NCI-H1105 (cell line): ENCODE measurements around the gene GPRIN1.

Experiments
- DNase-seq: peaks from one replicate; lab custom pipeline; 2025; lab: John Stamatoyannopoulos, UW

Gene GPRIN1

DNA sequence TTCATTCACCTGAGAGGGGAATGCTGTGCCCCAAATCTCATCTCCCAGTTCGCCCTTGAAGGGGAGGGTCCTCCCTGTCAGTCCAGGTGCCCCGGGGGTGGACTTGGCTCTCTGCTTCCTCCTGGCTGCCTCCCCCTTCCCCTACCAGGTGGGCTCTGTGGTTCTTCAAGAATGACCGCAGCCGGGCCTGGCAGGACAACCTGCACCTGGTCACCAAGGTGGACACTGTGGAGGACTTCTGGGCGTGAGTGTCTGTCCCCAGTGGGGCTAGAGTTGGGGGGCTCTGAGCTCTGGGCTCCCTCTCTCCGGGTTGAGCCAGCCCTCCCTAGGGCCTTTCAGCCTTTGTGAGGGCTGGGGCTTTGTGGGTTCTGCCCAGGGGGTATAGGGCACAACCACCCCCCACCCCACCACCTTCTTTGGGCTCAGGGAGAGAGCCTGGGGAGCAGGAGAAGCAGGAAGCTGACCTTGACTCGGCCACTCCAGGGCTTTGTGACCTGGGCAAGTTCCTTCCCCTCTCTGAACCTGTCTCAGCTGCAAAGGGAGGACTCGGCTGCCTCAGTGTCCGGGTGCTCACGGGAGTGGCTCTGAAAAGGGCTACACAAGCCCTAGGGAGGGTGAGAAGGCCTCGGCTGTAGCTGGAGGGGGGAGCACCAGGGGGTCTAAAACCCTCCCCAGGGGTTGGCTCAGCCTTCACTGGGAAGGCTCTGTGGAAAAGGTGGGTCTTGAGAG lies 33.7 kb upstream of the GPRIN1 start:
- no peak for DNase-seq

- no peak for DNase-seq
Measured at GRCh38 chr5:176642675-176643490, 32.9 kb upstream of the GPRIN1 start.

DNA sequence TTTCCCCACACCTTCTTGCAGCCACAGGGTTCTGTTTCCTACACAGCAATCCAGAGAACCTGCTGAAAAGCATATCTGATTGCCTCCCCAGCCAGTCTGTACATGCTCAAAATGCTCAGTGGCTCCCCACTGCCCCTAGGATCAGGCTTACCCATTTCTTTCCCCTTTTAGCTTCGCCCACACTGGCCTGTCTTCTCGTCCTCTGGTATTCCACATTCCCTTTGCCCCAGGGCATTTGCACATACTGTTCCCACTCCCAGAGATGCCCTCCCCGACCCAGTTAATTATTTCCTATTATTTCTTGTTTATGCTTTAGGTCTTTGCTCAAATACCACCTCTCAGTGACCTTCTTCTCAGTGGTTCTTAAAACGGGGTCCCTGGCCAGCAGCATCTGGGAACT lies 30.7 kb upstream of the GPRIN1 start:
- no peak for DNase-seq

GRCh38 chr5:176639981-176640380 lies 30.0 kb upstream of the GPRIN1 start:
- DNase-seq, result no peak

DNA sequence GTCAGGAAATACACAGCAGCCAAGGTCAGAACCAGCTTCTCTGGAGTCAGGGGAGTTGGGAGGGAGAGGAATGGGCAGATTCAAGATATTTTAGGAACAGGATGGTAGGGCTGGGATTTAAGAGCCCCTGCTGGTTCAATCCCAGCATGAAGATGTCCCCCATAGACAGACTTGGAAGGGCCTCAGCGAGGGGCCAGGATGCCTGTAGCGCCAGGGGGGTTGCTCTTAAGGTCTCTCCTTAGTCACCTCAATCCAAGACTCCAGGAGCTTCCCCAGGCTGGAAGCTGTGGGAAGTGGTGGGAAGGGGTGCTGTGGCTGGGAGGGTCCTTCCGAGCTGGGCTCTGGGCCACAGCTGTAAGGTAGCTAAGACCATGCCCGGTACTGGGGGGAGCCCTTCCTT lies 29.3 kb upstream of the GPRIN1 start:
- DNase-seq, result no peak

DNA sequence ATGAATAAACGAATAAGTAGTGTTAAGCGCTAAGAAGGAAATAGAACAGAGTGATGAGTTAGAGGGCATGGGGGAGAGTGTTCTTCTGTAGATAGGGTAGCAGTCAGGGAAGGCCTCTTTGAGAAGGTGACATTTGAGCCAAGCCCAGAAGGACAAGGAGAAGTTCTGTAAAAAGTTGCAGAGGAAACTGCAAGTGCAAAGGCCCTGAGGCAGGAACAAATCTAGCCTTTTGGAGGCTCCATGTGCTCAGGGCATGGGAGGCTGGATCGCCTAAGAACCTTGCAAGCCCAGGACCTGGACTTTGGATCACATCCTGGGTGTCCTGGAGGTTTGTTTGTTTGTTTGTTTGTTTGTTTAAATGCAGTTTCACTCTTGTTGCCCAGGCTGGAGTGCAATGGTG lies 28.5 kb upstream of the GPRIN1 start:
- no peak for DNase-seq

DNA sequence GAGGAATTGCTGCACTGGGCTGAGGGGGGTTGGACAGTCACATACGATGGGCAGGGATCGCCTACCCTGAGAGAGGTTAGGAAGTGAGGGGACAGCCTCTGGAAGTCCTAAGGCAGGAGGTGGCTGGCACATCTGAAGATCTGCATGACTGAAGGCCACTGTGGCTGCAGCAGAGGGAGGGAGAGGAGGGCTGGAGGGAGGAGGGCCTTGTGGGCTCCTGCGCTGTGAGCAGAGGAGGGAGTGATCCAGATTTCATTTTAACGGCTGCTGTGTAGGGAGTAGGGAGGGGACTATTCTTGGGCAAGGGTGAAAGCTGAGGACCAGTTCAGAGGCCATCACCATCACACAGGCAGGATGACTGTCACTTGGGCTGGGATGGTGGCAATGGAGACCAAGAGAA lies 27.6 kb upstream of the GPRIN1 start:
- DNase-seq, result no peak

GRCh38 chr5:176636426-176636825 lies 26.5 kb upstream of the GPRIN1 start:
- DNase-seq, result no peak

GRCh38 chr5:176633598-176633997 lies 23.6 kb upstream of the GPRIN1 start:
- DNase-seq, result no peak

GRCh38 chr5:176632745-176633144 lies 22.8 kb upstream of the GPRIN1 start:
- no peak for DNase-seq

DNA sequence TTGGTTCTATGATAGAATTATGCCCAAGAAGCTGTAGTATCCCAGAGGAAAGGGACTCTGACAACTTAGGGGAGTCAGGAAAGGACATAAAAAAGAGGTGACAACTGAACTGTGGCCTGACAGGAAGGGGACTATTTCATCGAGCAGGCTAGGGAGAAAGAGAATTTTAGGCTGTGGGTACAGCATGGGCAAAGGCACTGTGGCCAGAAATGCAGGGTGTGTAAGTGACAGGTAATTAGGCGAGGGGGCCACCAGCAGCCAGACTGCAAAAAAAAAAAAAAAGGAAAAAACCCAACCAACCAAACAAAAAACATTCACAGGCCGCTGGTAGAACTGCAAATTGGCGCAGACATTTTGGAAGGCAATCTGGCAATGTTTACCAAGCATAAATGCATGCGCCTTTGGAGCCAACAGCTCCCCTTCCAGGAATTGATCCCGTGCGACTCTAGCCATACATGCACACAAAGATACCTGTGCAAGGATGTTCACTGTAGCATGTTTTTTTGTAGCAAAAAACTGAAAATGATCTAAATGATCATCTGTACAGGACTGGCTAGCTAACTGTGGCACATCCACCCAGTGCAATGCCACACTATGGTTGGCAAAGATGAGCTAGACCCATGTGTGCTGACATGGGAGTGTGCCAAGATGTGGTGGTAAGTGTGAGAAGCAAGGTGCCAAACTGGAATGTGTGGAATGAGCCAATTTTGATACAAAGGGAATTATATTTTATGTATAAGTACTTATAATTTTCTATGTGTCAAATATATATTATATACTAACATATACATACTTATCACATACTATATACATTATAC lies 21.6 kb upstream of the GPRIN1 start:
- DNase-seq, result no peak

- DNase-seq, result no peak
Measured at GRCh38 chr5:176630681-176631222, 20.8 kb upstream of the GPRIN1 start.

DNA sequence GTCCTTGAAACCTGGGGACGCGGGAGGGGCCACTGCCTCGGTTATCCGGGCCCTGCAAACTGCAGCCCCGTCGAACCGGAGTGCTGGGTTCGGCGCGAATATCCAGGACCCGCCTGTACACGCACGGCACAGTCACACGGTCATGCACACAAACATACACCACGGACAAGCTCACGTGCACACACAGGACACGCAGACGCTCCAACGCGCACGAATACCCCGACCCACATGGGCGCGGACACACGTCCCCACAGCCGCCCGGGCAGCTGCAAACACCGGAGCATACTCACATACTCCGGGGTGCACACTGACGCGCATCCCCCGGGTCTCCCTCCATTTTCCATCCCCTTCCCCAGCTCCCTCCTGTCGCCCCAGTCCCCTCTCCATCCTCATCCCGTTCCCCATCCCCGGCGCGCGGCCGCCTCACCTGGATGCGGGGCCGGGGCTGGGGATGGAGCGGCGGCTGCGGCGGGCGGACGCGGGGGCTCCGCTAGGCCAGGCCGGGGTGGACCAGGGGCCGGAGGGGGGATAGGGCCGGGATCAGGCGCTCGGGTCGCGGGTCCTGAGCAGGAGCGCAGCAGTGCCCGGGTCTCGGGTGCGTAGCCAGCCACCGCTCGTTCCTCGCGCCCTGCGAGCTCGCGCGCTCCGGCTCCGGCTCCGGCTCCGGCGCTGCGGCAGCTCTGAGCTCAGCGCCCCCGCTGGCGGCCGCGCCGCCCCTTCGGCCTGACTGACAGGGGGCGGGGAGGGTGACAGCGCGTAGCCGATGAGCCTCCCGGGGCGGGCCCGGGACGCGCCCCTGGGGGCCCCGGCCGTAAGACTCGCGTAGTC lies 20.1 kb upstream of the GPRIN1 start, which contains the start of the genes EIF4E1B and SNCB:
TSS of gene EIF4E1B (plus strand) at position 823 of the 828 bp plus-strand sequence. CDS start 12,113 bp downstream, outside the sequence.
TSS of gene SNCB (minus strand) at position 682 of the 828 bp plus-strand sequence. CDS start 880 bp downstream, outside the sequence.
- peak; percentile 36 for DNase-seq

DNA sequence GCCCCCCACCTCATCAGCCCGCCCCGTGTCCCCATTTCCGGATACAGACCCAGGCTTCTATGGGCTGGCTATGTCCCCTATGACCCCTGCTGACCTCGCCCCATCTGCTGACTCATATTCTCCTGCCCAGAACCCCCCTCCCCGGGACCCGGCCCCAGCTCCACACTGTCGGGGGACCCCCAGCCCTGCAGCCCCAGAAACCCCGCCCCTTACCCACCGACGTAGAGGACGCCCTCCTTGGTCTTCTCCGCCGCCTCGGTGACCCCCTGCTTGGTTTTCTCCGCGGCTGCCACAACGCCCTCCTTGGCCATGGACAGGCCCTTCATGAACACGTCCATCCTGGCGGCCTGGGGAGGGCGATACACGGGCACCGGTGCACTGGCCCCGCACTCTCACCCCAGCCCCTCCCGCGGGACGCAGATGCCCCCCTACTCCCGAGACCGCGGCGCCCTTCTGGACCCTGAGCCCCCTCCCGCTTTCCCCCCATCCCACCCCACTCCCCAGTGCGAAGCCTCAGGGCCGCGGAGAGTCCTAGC lies 19.4 kb upstream of the GPRIN1 start:
- no peak for DNase-seq

DNA sequence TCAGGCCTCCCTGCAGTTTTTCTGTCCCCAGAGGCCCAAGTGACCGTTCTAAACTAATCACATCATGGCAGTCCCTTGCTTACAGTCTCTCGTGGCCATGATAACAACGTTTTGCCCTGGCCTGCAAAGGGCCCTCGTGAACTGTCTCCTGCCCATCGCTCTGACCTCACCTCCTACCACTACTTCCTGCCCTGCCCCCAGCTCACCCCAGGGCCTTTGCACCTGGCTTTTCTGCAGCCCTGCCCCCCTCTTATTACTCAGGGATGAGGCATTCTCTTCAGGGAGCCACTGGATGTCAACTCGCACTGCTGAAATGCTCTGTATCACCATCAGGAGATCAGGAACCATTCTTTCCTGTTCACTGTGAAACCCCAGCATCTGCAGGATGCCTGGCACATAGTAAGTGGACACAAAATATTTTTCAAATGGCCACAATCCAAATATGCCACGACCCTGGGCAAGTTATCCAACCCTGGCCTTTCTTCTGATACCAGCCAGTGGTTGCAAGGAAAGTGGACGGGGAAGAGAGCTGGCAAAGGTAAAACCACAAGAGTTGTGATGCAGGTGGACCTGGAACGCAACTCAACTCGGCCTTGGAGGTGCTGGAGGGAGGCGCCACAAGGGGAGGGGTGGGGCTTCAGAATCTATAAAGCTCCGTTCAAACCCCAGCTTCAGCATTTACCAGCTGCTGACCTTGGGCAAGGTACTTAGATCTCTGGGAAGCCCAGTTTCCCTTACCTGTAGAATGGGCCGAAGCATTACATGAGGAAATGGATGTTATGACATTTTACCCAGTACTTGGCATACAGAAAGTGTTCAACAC lies 18.7 kb upstream of the GPRIN1 start:
- DNase-seq, result no peak

GRCh38 chr5:176627582-176627981 lies 17.6 kb upstream of the GPRIN1 start:
- DNase-seq, result no peak

DNA sequence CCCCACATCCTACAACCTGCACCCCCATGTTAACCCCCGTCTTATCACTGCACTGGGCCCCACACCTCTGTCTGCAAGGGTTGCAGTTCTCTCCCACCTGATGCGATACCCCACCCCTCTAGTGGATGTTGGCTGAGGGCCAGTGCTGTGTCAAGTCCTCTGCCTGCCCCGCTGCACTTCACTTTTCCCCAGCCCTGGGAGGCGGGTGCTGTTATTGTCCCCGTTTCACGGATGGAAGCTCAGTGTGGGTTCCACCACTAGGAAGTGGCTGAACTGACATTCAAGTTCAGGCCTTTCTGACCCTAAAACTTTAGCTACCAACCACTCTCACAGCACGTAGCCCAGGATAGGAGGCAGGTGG lies 16.9 kb upstream of the GPRIN1 start:
- DNase-seq, result no peak

DNA sequence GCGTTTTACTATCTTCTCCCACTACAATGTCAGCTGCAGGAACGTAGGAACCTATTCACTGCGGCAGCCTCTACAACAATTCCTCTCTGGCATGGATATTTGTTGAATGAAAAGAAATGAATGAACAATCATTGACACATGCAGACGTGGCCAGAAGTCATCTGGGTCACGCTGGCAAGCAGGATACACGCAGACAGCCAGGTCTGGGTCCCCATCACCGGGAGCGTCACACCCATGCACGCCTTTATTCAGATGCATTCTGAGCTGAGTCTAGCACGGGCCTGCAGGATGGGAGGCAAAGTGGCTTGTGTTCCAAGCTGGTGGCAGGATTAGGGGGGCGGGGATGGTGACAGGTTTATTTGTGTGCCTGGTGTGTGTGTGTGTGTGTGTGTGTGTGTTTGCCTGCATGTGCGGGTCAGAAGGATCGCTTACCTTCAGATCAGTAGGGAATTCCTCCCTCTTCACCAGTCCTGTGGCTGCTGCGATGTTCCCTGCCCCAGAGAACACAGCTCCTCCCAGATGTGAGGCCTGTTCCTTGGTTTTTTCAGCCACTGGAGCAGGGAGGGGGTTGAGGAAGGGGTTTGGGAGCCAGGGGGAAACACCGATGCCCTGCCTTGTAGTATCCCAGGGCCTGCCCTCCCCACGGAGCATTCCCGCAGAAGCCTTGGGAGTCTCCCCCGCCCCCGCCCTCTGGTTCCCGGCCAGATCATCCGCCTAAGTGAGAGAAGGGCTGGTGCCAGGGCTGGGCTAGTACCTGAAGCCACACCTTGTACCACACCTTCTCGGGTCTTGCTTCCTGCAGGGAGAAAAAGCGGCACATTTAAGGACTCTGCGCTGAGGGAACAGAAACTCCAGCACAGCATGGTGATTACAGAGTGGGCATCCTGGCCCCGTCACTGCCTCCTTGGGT lies 16.3 kb upstream of the GPRIN1 start:
- DNase-seq, result no peak

GRCh38 chr5:176625512-176625911 lies 15.6 kb upstream of the GPRIN1 start:
- no peak for DNase-seq
